T-helper 22 cell (primary cell): Measurements from ENCODE around the gene TAS2R1.
"Not testable (repeated sequence)": the region's sequence is repeated elsewhere in the genome, so short reads cannot be mapped to it uniquely, and the experiment has no call there.

Experiments
- DNase-seq: peaks from one replicate; pipeline ENCODE4 v3.0.0-alpha.2; 2020; ENCODE audit warnings: low read depth

TAS2R1 gene

GRCh38 chr5:9622971-9623421 is 7.2 kb downstream of the TAS2R1 start:
- no peak for DNase-seq

- DNase-seq: no peak
Measured at GRCh38 chr5:9621379-9621903, 8.7 kb downstream of the TAS2R1 start.

GRCh38 chr5:9619331-9620092 is 10.6 kb downstream of the TAS2R1 start:
- no peak for DNase-seq

- DNase-seq: no peak
Measured at GRCh38 chr5:9617739-9618504, 12.2 kb downstream of the TAS2R1 start.

- no peak for DNase-seq
Measured at GRCh38 chr5:9617221-9617620, 12.9 kb downstream of the TAS2R1 start.

- DNase-seq: no peak
Measured at GRCh38 chr5:9615331-9615730, 14.8 kb downstream of the TAS2R1 start.

- DNase-seq: no peak
Measured at GRCh38 chr5:9613360-9613759, 16.8 kb downstream of the TAS2R1 start.

- no peak for DNase-seq
Measured at GRCh38 chr5:9610969-9611368, 19.2 kb downstream of the TAS2R1 start.

GRCh38 chr5:9610364-9610763 is 19.8 kb downstream of the TAS2R1 start:
- DNase-seq: no peak

- DNase-seq: no peak
Measured at GRCh38 chr5:9608093-9608492, 22.1 kb downstream of the TAS2R1 start.

GRCh38 chr5:9605041-9605838 is 24.9 kb downstream of the TAS2R1 start:
- DNase-seq: no peak

- DNase-seq: no peak
Measured at GRCh38 chr5:9604416-9604815, 25.7 kb downstream of the TAS2R1 start.

- no peak for DNase-seq
Measured at GRCh38 chr5:9601055-9601739, 29.0 kb downstream of the TAS2R1 start.

GRCh38 chr5:9599391-9599790 is 30.8 kb downstream of the TAS2R1 start:
- DNase-seq: no peak

GRCh38 chr5:9598329-9598728 is 31.8 kb downstream of the TAS2R1 start:
- not testable (repeated sequence) for DNase-seq

- DNase-seq: not testable (repeated sequence)
Measured at GRCh38 chr5:9597322-9597721, 32.8 kb downstream of the TAS2R1 start.

GRCh38 chr5:9596824-9597223 is 33.3 kb downstream of the TAS2R1 start:
- DNase-seq: no peak

GRCh38 chr5:9596171-9596780 is 33.9 kb downstream of the TAS2R1 start:
- DNase-seq: no peak

GRCh38 chr5:9594913-9595312 is 35.2 kb downstream of the TAS2R1 start:
- DNase-seq: no peak

GRCh38 chr5:9589049-9589835 is 40.9 kb downstream of the TAS2R1 start:
- DNase-seq: no peak
